GM19240 (cell line): ENCODE data around the gene SNTG2.
"Not testable (repeated sequence)": the region's sequence is repeated elsewhere in the genome, so short reads cannot be mapped to it uniquely, and the experiment has no call there.

Experiments
- DNase-seq: peaks from one replicate; pipeline ENCODE4 v3.0.0; 2011; ENCODE audit warnings: low spot score; ENCODE audit not compliant: insufficient read length

The SNTG2 gene

GRCh38 chr2:1088940-1089339, 138.3 kb downstream of the SNTG2 start:
- DNase-seq, result no peak

GRCh38 chr2:1091895-1092585, 141.4 kb downstream of the SNTG2 start:
- no peak for DNase-seq

DNA sequence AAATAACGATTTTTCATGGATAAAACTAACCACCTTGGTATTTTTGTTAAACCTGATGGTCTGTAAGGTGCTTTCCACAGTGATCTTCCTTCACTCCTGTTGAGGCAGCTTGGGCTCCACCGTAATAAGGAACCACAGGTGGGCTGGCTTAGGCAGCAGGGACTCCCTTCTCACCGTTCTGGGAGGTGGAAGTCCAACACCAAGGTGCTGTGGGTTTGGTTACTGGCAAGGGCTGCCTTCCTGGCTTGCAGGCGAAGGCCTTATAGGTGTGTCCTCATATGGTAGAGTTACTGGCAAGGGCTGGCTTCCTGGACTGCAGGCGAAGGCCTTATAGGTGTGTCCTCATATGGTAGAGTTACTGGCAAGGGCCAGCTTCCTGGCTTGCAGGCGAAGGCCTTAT, 143.0 kb downstream of the SNTG2 start:
- DNase-seq, result not testable (repeated sequence)

DNA sequence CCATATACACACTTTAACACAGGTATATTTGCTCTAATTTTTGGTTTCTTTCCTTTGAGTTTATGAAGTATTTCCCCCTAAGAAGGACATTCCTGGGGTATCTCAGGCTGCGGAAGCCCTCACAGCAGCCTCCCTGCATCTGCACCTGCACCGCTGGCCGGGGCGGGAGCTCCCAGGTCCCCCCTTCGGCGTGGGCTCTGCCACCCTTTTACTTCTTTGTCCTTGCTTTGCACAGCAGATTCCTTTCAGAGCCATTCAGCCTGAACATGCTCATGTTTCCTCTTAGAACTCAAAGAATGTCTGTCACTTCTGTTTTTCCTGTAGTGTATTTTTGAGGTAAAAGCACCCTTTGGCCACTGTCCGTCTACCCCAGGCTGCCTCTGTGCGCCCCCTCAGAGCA, 146.5 kb downstream of the SNTG2 start:
- DNase-seq, result no peak

GRCh38 chr2:1099418-1099817, 148.8 kb downstream of the SNTG2 start:
- DNase-seq, result no peak

GRCh38 chr2:1101011-1101782, 150.5 kb downstream of the SNTG2 start:
- no peak for DNase-seq

GRCh38 chr2:1101982-1102590, 151.4 kb downstream of the SNTG2 start:
- no peak for DNase-seq

DNA sequence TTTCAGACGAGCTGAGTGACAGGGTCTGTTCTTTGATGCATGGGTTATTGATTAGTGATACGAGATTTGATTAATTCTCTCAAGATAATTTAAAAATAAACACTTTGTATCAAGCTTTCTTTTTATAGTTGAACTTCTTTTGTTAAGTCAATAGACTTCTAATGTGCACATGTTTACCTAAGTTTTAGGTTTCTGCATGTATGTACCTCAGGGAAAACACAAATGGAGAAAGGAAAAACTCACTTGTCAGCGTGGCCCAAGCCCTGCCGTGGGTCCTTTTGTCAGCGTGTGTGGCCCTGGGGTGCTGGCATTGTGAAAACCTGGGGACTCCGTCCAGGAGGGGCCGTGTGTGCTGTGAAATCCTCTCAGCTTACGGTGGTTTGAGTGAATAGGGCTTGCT, 153.7 kb downstream of the SNTG2 start:
- DNase-seq, result no peak

DNA sequence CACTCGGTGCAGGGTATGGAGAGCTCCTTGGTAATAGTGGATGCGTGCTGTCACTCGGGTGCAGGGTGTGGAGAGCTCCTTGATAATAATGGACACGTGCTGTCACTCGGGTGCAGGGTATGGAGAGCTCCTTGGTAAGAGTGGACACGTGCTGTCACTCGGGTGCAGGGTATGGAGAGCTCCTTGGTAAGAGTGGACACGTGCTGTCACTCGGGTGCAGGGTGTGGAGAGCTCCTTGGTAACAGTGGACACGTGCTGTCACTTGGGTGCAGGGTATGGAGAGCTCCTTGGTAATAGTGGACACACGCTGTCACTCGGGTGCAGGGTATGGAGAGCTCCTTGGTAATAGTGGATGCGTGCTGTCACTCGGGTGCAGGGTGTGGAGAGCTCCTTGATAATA, 155.7 kb downstream of the SNTG2 start:
- not testable (repeated sequence) for DNase-seq

- DNase-seq, result no peak
Observed at GRCh38 chr2:1115843-1116539, 165.3 kb downstream of the SNTG2 start.

GRCh38 chr2:1117569-1117968, 166.9 kb downstream of the SNTG2 start:
- no peak for DNase-seq

DNA sequence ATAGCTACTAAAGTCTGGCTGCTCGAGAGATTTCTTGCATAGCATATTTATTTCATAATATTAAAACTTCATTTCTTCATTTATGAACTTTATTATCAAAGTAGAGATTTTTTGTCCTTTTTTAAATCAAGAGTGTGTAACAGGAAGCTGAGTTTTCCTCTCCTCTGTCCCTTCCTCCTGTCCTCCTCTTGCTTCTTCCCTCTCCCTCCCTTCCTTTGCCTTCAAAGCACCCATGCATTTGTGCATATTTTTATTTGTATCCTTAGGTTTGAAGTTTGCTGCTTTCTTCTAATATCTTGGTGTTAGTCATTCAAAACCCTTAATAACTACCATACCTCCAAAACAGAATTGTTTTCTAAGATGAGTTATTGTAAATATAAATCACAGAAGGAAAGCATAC, 174.6 kb downstream of the SNTG2 start:
- no peak for DNase-seq

DNA sequence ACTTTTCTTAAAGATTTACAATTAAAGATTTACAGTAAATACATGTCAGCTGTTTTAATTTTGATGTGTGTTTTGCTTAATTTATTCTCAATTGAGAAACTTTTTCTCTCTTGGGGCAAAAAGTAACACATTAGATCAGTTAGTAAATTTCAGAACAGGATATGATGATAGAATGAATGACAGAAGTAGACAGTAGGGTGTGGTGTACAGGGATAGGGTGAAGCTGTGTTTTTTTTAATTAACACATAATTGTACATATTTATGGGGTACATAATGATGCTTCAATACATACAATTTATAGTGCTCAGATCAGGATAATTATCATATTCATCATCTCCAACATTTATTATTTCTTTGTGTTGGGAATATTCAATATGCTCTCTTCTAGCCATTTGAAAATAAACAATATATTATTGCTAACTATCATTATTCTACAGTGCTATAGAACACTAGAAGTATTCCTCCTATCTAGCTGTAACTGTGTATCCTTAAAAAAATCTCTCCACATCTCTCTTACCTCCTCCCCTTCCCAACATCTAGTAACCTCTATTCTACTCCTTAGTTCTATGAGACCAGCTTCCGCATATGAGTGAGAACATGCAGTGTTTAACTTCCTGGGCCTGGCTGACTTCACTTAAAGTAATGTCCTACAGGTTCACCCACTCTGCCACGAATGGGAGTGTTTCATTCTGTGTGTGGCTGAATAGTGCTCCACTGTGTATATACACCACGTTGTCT, 175.2 kb downstream of the SNTG2 start:
- no peak for DNase-seq

- DNase-seq, result no peak
Observed at GRCh38 chr2:1129982-1130381, 179.3 kb downstream of the SNTG2 start.

- DNase-seq, result no peak
Observed at GRCh38 chr2:1130922-1131321, 180.3 kb downstream of the SNTG2 start.

- no peak for DNase-seq
Observed at GRCh38 chr2:1132328-1132969, 181.8 kb downstream of the SNTG2 start.

- not testable (repeated sequence) for DNase-seq
Observed at GRCh38 chr2:1133896-1134295, 183.2 kb downstream of the SNTG2 start.

DNA sequence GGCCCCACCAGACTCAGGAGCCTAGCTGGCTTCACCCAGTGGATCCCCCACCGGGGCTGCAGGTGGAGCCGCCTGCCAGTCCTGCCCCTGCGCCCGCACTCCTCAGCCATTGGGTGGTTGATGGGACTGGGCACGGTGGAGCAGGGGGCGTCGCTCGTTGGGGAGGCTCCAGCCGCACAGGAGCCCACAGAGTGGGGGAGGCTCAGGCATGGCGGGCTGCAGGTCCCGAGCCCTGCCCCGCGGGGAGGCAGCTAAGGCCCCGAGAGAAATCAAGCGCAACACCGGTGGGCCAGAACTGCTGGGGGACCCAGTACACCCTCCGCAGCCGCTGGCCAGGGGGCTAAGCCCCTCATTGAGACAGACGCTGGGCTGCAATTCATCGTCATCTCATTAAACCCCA, 184.0 kb downstream of the SNTG2 start:
- DNase-seq, result no peak

- DNase-seq, result no peak
Observed at GRCh38 chr2:1136067-1136466, 185.4 kb downstream of the SNTG2 start.

- DNase-seq, result no peak
Observed at GRCh38 chr2:1136846-1137245, 186.2 kb downstream of the SNTG2 start.

GRCh38 chr2:1137264-1137663, 186.6 kb downstream of the SNTG2 start:
- no peak for DNase-seq
